ENCODE measurements around the gene CHGA.

The CHGA gene

GRCh38 chr14:92962031-92962830 lies 39.3 kb downstream of the CHGA start:
- no peak for DNase-seq

GRCh38 chr14:92962831-92963095 lies 39.8 kb downstream of the CHGA start:
- DNase-seq: no peak

GRCh38 chr14:92963301-92964123 lies 40.6 kb downstream of the CHGA start:
- DNase-seq: no peak

- DNase-seq: no peak
Observed at GRCh38 chr14:92964124-92965109, 41.5 kb downstream of the CHGA start.

GRCh38 chr14:92965281-92965680 lies 42.3 kb downstream of the CHGA start:
- no peak for DNase-seq

- DNase-seq: no peak
Observed at GRCh38 chr14:92967346-92967926, 44.5 kb downstream of the CHGA start.

- DNase-seq: no peak
Observed at GRCh38 chr14:92968291-92969020, 45.5 kb downstream of the CHGA start.

- DNase-seq: no peak
Observed at GRCh38 chr14:92969430-92969829, 46.5 kb downstream of the CHGA start.

GRCh38 chr14:92969871-92970270 lies 46.9 kb downstream of the CHGA start:
- DNase-seq: no peak

- DNase-seq: no peak
Observed at GRCh38 chr14:92970271-92970670, 47.3 kb downstream of the CHGA start.

- DNase-seq: no peak
Observed at GRCh38 chr14:92971601-92972180, 48.7 kb downstream of the CHGA start.

- DNase-seq: peak; percentile 52
Observed at GRCh38 chr14:92973261-92973797, 50.4 kb downstream of the CHGA start.

- no peak for DNase-seq
Observed at GRCh38 chr14:92973798-92974372, 50.9 kb downstream of the CHGA start.

- DNase-seq: no peak
Observed at GRCh38 chr14:92974541-92975345, 51.8 kb downstream of the CHGA start.

- no peak for DNase-seq
Observed at GRCh38 chr14:92976268-92976667, 53.3 kb downstream of the CHGA start.

- no peak for DNase-seq
Observed at GRCh38 chr14:92978229-92979021, 55.5 kb downstream of the CHGA start.

- no peak for DNase-seq
Observed at GRCh38 chr14:92980866-92981265, 57.9 kb downstream of the CHGA start.

GRCh38 chr14:92981726-92982125 lies 58.8 kb downstream of the CHGA start:
- DNase-seq: no peak

GRCh38 chr14:92982956-92983355 lies 60.0 kb downstream of the CHGA start:
- no peak for DNase-seq
